Right cardiac atrium (tissue), 5 donors: ENCODE data around the gene TSPAN4. TPM values are rescaled to one million over a fixed set of nuclear protein-coding genes. Genes with fewer than 3 reads are reported as not detected.

Experiments used
- ATAC-seq, 2 donors: fragments of 200-7000 bp; cut with Tn5 transposase; one replicate each; pipeline versions ENCODE4 v1.8.0 to v1.9.1; 2020; ENCODE audit warnings: moderate library complexity in 2 of 2, mild to moderate bottlenecking in 1 of 2
- DNase-seq, 3 donors: peaks; one replicate each; pipeline ENCODE4 v3.0.0-alpha.2; 2020
- H3K27ac ChIP-seq: one replicate; pipeline ENCODE4 v1.5.1; 2013; ENCODE audit warnings: mild to moderate bottlenecking, low read length, control low read depth, moderate library complexity
- H3K27me3 ChIP-seq: one replicate; pipeline ENCODE4 v1.6.1; 2013; ENCODE audit not compliant: control insufficient read depth, insufficient read depth
- H3K4me1 ChIP-seq: one replicate; pipeline ENCODE4 v1.6.1; 2013; ENCODE audit warnings: low read length; ENCODE audit not compliant: control insufficient read depth, insufficient read depth
- H3K4me3 ChIP-seq: one replicate; pipeline ENCODE4 v1.5.1; 2013; ENCODE audit warnings: low read length, control low read depth
- H3K9me3 ChIP-seq: one replicate; pipeline ENCODE4 v1.6.1; 2013; ENCODE audit warnings: low read length; ENCODE audit not compliant: control insufficient read depth
- WGBS: extraction: QIAGEN DNeasy Blood & Tissue Kit; methylation state at CpG from one replicate; pipeline ENCODE4 v1.1.7; 2013; 5-methylcytosine and 5-hydroxymethylcytosine counted together
- intact Hi-C, 4 donors: fragments of 100-400 bp; cut with DNase I; formaldehyde crosslinking; loops; one replicate each; pipeline versions ENCODE4 v1.11.0 to v1.14.0; 2022 to 2023
- polyA plus RNA-seq: library from polyadenylated mRNA; stranded (reverse); fragments of 200-250 nt; gene quantifications from one replicate; pipeline ENCODE4 v1.2.3, GENCODE V29; 2013
- total RNA-seq, 4 donors: library from RNA; stranded (reverse); fragmentation: NEBNext Ultra II Directional; extraction: Animal tissue kit (Norgen Biotek cat#: 25700); gene quantifications; one replicate each; pipeline ENCODE4 v1.2.1, GENCODE V29; 2021
- donor health status: healthy with polysubstance abuse.
- donor health status: DM: no; HTN: yes; CAD: no.
- donor health status: DM: no; HTN: no; CAD: no.
- donor health status: DM: no; HTN: yes; CAD: no; lungs with severe emphysema.
- donor health status: DM: yes; HTN: yes; CAD: no.

The TSPAN4 gene
- total and polyA plus RNA-seq, 5 donors, result 36.6 to 45.1 (median 40.7) TPM

DNA sequence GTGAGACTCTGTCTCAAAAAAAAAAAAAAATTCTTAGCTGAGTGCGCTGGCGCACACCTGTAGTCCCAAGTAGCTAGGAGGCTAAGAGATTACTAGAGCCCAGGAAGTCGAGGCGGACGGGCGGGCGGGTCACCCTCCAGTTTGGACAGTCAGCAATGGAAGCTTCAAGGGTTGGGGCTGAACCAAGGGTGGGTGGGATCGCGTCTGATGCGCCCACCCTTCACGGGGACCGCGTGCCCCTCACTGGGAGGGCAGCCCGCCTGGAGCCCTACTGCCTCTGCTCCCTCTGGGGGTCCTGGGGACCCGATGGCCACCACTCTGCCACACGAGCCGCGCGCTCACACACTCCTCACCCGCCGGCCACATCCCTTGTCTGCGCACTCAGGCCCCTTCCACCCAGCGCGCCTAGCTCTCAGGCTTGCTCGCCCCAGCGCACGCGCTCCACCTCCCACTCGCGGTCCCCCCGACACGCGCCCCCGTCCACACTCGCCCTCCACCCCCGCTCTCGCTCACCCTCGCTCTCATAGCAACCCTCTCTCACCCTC, 67.5 kb downstream of the TSPAN4 start:
- DNase-seq (peak in 1 of 3 donors; percentile 32), ATAC-seq (peak in 1 of 2 donors; percentile 6)
- Histone ChIP-seq H3K27me3 (no peaks in the 10 kb centered on the region), H3K27ac (no peak overlapping the region), H3K4me1 (no peaks in the 10 kb centered on the region), H3K9me3 (no peaks in the 10 kb centered on the region), H3K4me3 (peak overlapping the region; percentile 89)
- 2% methylated on average over 38 of the region's 38 CpGs for WGBS
- intact Hi-C loops, result no loop called here

GRCh38 chr11:910589-911030, 68.0 kb downstream of the TSPAN4 start, which contains the start of gene CHID1:
CHID1 (minus strand) TSS chr11:910810; CDS start chr11:904816, 5,994 bp downstream.
- Histone ChIP-seq H3K27me3 (no peaks in the 10 kb centered on the region), H3K9me3 (no peaks in the 10 kb centered on the region), H3K4me3 (peak within 1 kb of the TSS; percentile 89), H3K4me1 (no peaks in the 10 kb centered on the region), H3K27ac (peak within 1 kb of the TSS; percentile 92)
- DNase-seq (peak; percentile 87 to 95 (median 94)), ATAC-seq (peak; percentile 96)
- intact Hi-C loops, result no loop called here
- under 1% methylated on average over 59 of the region's 59 CpGs for WGBS

- no peaks in the 10 kb centered on the region for H3K9me3 ChIP-seq
- 2% methylated on average over 68 of the region's 68 CpGs for whole genome bisulfite sequencing
- intact Hi-C loops, result no loop called here
- H3K27me3 ChIP-seq, result no peaks in the 10 kb centered on the region
- DNase-seq (peak in 2 of 3 donors; percentile 59 to 80), ATAC-seq (peak; percentile 39 to 43)
- peak overlapping the region; percentile 89 for H3K4me3 ChIP-seq
- no peaks in the 10 kb centered on the region for H3K4me1 ChIP-seq
- peak overlapping the region; percentile 92 for H3K27ac ChIP-seq
These were observed 68.6 kb downstream of the TSPAN4 start for GRCh38 chr11:911031-911889.

GRCh38 chr11:911890-912219, 69.2 kb downstream of the TSPAN4 start:
- no peaks in the 10 kb centered on the region for H3K27me3 ChIP-seq
- H3K4me1 ChIP-seq, result no peaks in the 10 kb centered on the region
- no peak for ATAC-seq
- intact Hi-C loops, result no loop called here
- no peak overlapping the region for H3K4me3 ChIP-seq
- no peaks in the 10 kb centered on the region for H3K9me3 ChIP-seq
- WGBS, result 94% methylated on average over 11 of the region's 11 CpGs
- DNase-seq, result no peak
- no peak overlapping the region for H3K27ac ChIP-seq

DNA sequence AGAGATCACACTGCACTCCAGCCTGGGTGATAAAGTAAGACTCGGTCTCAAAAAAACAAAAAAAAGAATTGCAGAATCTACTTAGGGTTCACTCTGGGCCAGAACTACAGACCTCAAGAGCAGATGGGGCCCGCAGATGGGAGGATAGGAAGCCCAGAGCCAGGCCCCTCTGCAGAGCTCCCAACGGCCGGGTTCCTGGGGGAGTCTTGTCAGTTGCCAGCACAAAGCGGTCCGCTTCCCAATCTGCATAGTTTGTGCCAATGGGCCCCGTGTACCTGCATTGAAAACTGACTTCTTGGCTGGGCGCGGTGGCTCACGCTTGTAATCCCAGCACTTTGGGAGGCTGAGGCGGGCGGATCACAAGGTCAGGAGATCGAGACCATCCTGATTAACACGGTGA, 69.6 kb downstream of the TSPAN4 start:
- intact Hi-C loops, result no loop called here
- no peak for ATAC-seq
- H3K9me3 ChIP-seq, result no peaks in the 10 kb centered on the region
- 94% methylated on average over 14 of the region's 14 CpGs for WGBS
- DNase-seq, result no peak
- no peaks in the 10 kb centered on the region for H3K27me3 ChIP-seq
- H3K4me1 ChIP-seq, result no peaks in the 10 kb centered on the region
- H3K27ac ChIP-seq, result no peak overlapping the region
- no peak overlapping the region for H3K4me3 ChIP-seq

- no peak for DNase-seq
- H3K27me3 ChIP-seq, result no peaks in the 10 kb centered on the region
- no peak overlapping the region for H3K27ac ChIP-seq
- no peak overlapping the region for H3K4me3 ChIP-seq
- 92% methylated on average over 4 of the region's 4 CpGs for WGBS
- intact Hi-C loops, result no loop called here
- no peaks in the 10 kb centered on the region for H3K9me3 ChIP-seq
- H3K4me1 ChIP-seq, result no peaks in the 10 kb centered on the region
- ATAC-seq, result no peak
These were observed 70.4 kb downstream of the TSPAN4 start for GRCh38 chr11:913043-913442.

DNA sequence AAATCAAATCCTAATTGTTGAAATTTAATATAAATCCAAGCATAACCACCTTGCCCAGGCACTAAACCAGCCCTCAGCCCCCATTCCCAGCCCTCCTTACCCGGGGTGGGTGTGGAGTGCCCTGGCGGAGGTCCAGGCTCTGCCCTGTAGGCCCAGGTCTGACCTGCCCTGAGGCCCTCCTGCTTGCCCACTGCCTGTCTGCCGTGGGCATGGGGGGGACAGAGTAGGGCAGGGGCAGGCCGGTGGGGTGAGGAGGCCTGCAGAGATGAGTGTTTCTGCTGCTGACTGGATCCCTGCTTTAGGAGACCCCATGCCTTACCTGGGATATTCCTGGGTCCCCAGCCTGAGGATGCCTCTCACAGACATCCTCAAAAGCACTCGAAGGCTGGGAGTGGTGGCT, 71.6 kb downstream of the TSPAN4 start:
- Histone ChIP-seq H3K9me3 (no peaks in the 10 kb centered on the region), H3K4me1 (no peaks in the 10 kb centered on the region), H3K27ac (no peak overlapping the region), H3K4me3 (no peak overlapping the region), H3K27me3 (no peaks in the 10 kb centered on the region)
- intact Hi-C loops, result no loop called here
- ATAC-seq (no peak), DNase-seq (no peak)
- WGBS, result 78% methylated on average over 5 of the region's 5 CpGs

- peak; percentile 22 to 24 for ATAC-seq
- no peak overlapping the region for H3K27ac ChIP-seq
- H3K4me1 ChIP-seq, result no peaks in the 10 kb centered on the region
- intact Hi-C loops, result no loop called here
- DNase-seq, result peak; percentile 69 to 89 (median 87)
- H3K27me3 ChIP-seq, result no peaks in the 10 kb centered on the region
- no peak overlapping the region for H3K4me3 ChIP-seq
- WGBS, result 74% methylated on average over 21 of the region's 21 CpGs
- H3K9me3 ChIP-seq, result no peaks in the 10 kb centered on the region
These were observed 72.3 kb downstream of the TSPAN4 start for GRCh38 chr11:914747-915501.

Other genes with a start within 250 kb of the TSPAN4 start
- gene IRF7, start 226.9 kb upstream of the TSPAN4 start, total RNA-seq, result 10 to 100 TPM in 3 of 4 donors, 1 to 10 TPM in 1; 9.4 to 19.2 (median 13.5) TPM
- gene IRF7, start 226.9 kb upstream of the TSPAN4 start, polyA plus RNA-seq, result 14.8 TPM
- gene CDHR5, start 217.9 kb upstream of the TSPAN4 start, total RNA-seq, result not detected
- gene CDHR5, start 217.9 kb upstream of the TSPAN4 start, polyA plus RNA-seq, result 0.02 TPM
- 1 to 10 TPM in 2 of 4 donors, under 1 TPM in 1, not detected in 1; 0.79 to 1.2 (median 1.1) TPM for gene SCT, start 215.7 kb upstream of the TSPAN4 start, total RNA-seq
- not detected for gene SCT, start 215.7 kb upstream of the TSPAN4 start, polyA plus RNA-seq
- gene DRD4, start 205.6 kb upstream of the TSPAN4 start, total RNA-seq, result 1 to 10 TPM in 1 of 4 donors, under 1 TPM in 2, not detected in 1; 0.26 to 1.0 (median 0.29) TPM
- gene DRD4, start 205.6 kb upstream of the TSPAN4 start, polyA plus RNA-seq, result 0.14 TPM
- gene DEAF1, start 147.6 kb upstream of the TSPAN4 start, total RNA-seq, result 10 to 100 TPM; 18.2 to 25.2 (median 22.6) TPM
- 17.5 TPM for gene DEAF1, start 147.6 kb upstream of the TSPAN4 start, polyA plus RNA-seq
- 10 to 100 TPM; 12.6 to 16.4 (median 14.3) TPM for gene TMEM80, start 147.0 kb upstream of the TSPAN4 start, total RNA-seq
- 17.6 TPM for gene TMEM80, start 147.0 kb upstream of the TSPAN4 start, polyA plus RNA-seq
- 1 to 10 TPM; 5.5 to 8.2 (median 6.3) TPM for gene EPS8L2, start 136.6 kb upstream of the TSPAN4 start, total RNA-seq
- 3.1 TPM for gene EPS8L2, start 136.6 kb upstream of the TSPAN4 start, polyA plus RNA-seq
- gene TALDO1, start 95.4 kb upstream of the TSPAN4 start, total RNA-seq, result 10 to 100 TPM; 84.7 to 99.9 (median 94.9) TPM
- 82.3 TPM for gene TALDO1, start 95.4 kb upstream of the TSPAN4 start, polyA plus RNA-seq
- gene GATD1, start 65.4 kb upstream of the TSPAN4 start, total RNA-seq, result 10 to 100 TPM; 30.0 to 34.5 (median 30.8) TPM
- 26.7 TPM for gene GATD1, start 65.4 kb upstream of the TSPAN4 start, polyA plus RNA-seq
- gene CEND1, start 52.8 kb upstream of the TSPAN4 start, total RNA-seq, result under 1 TPM in 3 of 4 donors, not detected in 1; 0.15 to 0.37 (median 0.28) TPM
- 0.59 TPM for gene CEND1, start 52.8 kb upstream of the TSPAN4 start, polyA plus RNA-seq
- gene SLC25A22, start 44.6 kb upstream of the TSPAN4 start, total RNA-seq, result 1 to 10 TPM; 3.8 to 9.0 (median 6.5) TPM
- 4.1 TPM for gene SLC25A22, start 44.6 kb upstream of the TSPAN4 start, polyA plus RNA-seq
- gene PIDD1, start 37.6 kb upstream of the TSPAN4 start, total RNA-seq, result 1 to 10 TPM; 5.6 to 9.6 (median 8.9) TPM
- 10.4 TPM for gene PIDD1, start 37.6 kb upstream of the TSPAN4 start, polyA plus RNA-seq
- 1,000 to 10,000 TPM in 3 of 4 donors, 100 to 1,000 TPM in 1; 949 to 1,291 (median 1,094) TPM for gene RPLP2, start 32.9 kb upstream of the TSPAN4 start, total RNA-seq
- gene RPLP2, start 32.9 kb upstream of the TSPAN4 start, polyA plus RNA-seq, result 859 TPM
- 100 to 1,000 TPM; 145 to 193 (median 177) TPM for gene PNPLA2, start 23.9 kb upstream of the TSPAN4 start, total RNA-seq
- 147 TPM for gene PNPLA2, start 23.9 kb upstream of the TSPAN4 start, polyA plus RNA-seq
- 10 to 100 TPM; 18.9 to 26.4 (median 21.0) TPM for gene CRACR2B, start 14.9 kb upstream of the TSPAN4 start, total RNA-seq
- 42.6 TPM for gene CRACR2B, start 14.9 kb upstream of the TSPAN4 start, polyA plus RNA-seq
- gene CD151, start 9.9 kb upstream of the TSPAN4 start, total RNA-seq, result 100 to 1,000 TPM; 406 to 517 (median 443) TPM
- gene CD151, start 9.9 kb upstream of the TSPAN4 start, polyA plus RNA-seq, result 671 TPM
- 100 to 1,000 TPM; 147 to 223 (median 191) TPM for gene POLR2L, start 323 bp upstream of the TSPAN4 start, total RNA-seq
- 278 TPM for gene POLR2L, start 323 bp upstream of the TSPAN4 start, polyA plus RNA-seq
- gene CHID1, start 68.0 kb downstream of the TSPAN4 start, total RNA-seq, result 10 to 100 TPM; 60.1 to 70.5 (median 65.8) TPM
- 48.9 TPM for gene CHID1, start 68.0 kb downstream of the TSPAN4 start, polyA plus RNA-seq
- 10 to 100 TPM; 45.8 to 55.0 (median 51.9) TPM for gene AP2A2, start 83.0 kb downstream of the TSPAN4 start, total RNA-seq
- 22.4 TPM for gene AP2A2, start 83.0 kb downstream of the TSPAN4 start, polyA plus RNA-seq
- gene MUC6, start 193.9 kb downstream of the TSPAN4 start, total RNA-seq, result not detected
- 0.05 TPM for gene MUC6, start 193.9 kb downstream of the TSPAN4 start, polyA plus RNA-seq
- under 1 TPM in 1 of 4 donors, not detected in 3; 0.03 TPM for gene MUC2, start 232.0 kb downstream of the TSPAN4 start, total RNA-seq
- 0.02 TPM for gene MUC2, start 232.0 kb downstream of the TSPAN4 start, polyA plus RNA-seq